ENCODE measurements around the gene G0S2. TPM values are rescaled to one million over a fixed set of nuclear protein-coding genes. Genes with fewer than 3 reads are reported as not detected.
A peak's percentile ranks its signal among the peaks of the same experiment; 100 is the strongest.

The G0S2 gene
- total RNA-seq, 4 donors from 2014 or later, result 60.8 to 1,224 (median 333) TPM

GRCh38 chr1:209670441-209671082 lies 4.7 kb upstream of the G0S2 start:
- 85 to 86% methylated on average over 1 of the region's 1 CpG for WGBS, 2 donors
- Histone ChIP-seq H3K27me3 (peaks cover 0 to 2% of the 10 kb centered on the region in 2 donors), H3K36me3 (no peaks in the 10 kb centered on the region), H3K27ac (no peak overlapping the region), H3K4me1 (peaks cover 0 to 24% (median 7%) of the 10 kb centered on the region in 4 donors), H3K4me3 (no peak overlapping the region), H3K9me3 (peaks cover 0 to 3% (median 0%) of the 10 kb centered on the region in 4 donors)
- TF ChIP-seq EP300 (IDR thresholded peaks at IDR 0.05), result no peak
- no peak for TF ChIP-seq POLR2A (IDR thresholded peaks at IDR 0.05)
- DNase-seq (ENCODE audit: low spot score in 2 of 2), result no peak

DNA sequence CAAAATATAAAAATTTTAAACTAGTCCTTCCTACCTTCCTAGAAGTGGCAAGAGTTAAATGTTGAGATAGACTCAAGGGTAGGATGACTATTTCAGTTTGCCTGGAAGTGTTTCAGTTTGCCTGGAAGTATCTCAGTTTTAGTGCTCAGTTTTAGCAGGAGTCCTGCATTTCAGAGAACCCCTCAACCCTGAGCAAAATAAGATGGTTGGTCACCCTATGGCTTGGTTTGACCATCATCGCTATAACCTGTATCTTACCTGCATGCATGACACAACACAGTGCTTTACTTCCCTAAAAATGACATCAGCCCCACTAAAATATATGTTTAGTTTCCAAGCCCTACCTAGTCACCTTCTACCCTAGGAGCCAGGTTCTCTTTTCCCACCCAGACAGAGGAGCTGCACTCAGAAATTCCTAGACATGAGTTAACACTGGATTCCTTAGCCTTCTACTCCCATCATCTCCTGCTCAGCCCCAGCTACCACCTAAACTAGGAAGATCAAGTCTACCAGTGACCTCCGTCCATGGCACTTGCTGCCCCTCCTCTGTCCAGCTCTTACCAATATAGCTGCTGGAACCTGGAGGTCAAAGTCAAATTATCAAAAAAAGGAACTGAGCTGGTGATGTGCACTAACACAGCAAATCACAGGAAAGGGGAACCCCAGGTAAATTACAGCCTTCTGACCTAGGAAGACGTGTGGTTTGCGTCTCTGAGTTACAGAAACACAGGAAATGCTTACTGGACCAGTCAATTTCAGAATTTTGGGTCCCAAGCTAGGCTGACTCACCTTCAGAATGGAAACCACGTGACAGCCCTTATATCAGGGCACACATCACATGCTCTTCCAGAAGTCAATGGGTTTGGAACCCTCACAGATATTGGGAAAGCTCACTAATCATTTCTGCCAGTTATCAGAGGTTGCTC lies 2.2 kb upstream of the G0S2 start:
- Histone ChIP-seq H3K4me1 (peaks cover 0 to 33% (median 7%) of the 10 kb centered on the region in 4 donors), H3K27me3 (peaks cover 0 to 12% of the 10 kb centered on the region in 2 donors), H3K36me3 (no peaks in the 10 kb centered on the region), H3K9me3 (peaks cover 0 to 3% (median 0%) of the 10 kb centered on the region in 4 donors), H3K4me3 (no peak overlapping the region), H3K27ac (peak overlapping the region in 1 of 4 donors; percentile 53)
- WGBS, 2 donors, result 66 to 76% methylated on average over 5 of the region's 5 CpGs
- DNase-seq (ENCODE audit: low spot score in 2 of 2), result no peak
- peak in 1 of 2 donors; percentile 24 for TF ChIP-seq EP300 (IDR thresholded peaks at IDR 0.05)
- no peak for TF ChIP-seq CTCF (IDR thresholded peaks at IDR 0.05)
- TF ChIP-seq POLR2A (IDR thresholded peaks at IDR 0.05), result no peak

GRCh38 chr1:209673631-209674417 lies 1.4 kb upstream of the G0S2 start:
- H3K27ac ChIP-seq, result peak overlapping the region in 1 of 4 donors; percentile 53
- peaks cover 0 to 12% of the 10 kb centered on the region in 2 donors for H3K27me3 ChIP-seq
- no peak overlapping the region for H3K4me3 ChIP-seq
- 40 to 46% methylated on average over 7 of the region's 7 CpGs for WGBS, 2 donors
- H3K36me3 ChIP-seq, result no peaks in the 10 kb centered on the region
- H3K9me3 ChIP-seq, result peaks cover 0 to 3% (median 0%) of the 10 kb centered on the region in 4 donors
- peaks cover 0 to 33% (median 7%) of the 10 kb centered on the region in 4 donors for H3K4me1 ChIP-seq
- TF ChIP-seq EP300 (IDR thresholded peaks at IDR 0.05), result peak in 1 of 2 donors; percentile 41
- no peak for TF ChIP-seq CTCF (IDR thresholded peaks at IDR 0.05)
- TF ChIP-seq POLR2A (IDR thresholded peaks at IDR 0.05), result no peak
- peak in 1 of 2 donors; percentile 30 for DNase-seq (ENCODE audit: low spot score in 2 of 2)

DNA sequence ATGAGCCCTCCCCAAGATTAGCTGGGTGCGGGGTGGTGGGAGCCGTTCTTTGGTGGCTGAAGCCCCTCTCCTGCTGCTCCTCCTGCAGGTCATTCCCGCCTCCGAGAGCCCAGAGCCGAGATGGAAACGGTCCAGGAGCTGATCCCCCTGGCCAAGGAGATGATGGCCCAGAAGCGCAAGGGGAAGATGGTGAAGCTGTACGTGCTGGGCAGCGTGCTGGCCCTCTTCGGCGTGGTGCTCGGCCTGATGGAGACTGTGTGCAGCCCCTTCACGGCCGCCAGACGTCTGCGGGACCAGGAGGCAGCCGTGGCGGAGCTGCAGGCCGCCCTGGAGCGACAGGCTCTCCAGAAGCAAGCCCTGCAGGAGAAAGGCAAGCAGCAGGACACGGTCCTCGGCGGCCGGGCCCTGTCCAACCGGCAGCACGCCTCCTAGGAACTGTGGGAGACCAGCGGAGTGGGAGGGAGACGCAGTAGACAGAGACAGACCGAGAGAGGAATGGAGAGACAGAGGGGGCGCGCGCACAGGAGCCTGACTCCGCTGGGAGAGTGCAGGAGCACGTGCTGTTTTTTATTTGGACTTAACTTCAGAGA lies 448 bp downstream of the G0S2 start:
- TF ChIP-seq CTCF (IDR thresholded peaks at IDR 0.05) (no peak), EP300 (IDR thresholded peaks at IDR 0.05) (no peak), POLR2A (IDR thresholded peaks at IDR 0.05) (no peak)
- Histone ChIP-seq H3K4me3 (peak overlapping the region; percentile 24 to 53 (median 34)), H3K27ac (peak overlapping the region in 1 of 4 donors; percentile 32), H3K4me1 (peaks cover 0 to 33% (median 7%) of the 10 kb centered on the region in 4 donors), H3K9me3 (peaks cover 0 to 3% (median 0%) of the 10 kb centered on the region in 4 donors), H3K36me3 (no peaks in the 10 kb centered on the region), H3K27me3 (peaks cover 0 to 12% of the 10 kb centered on the region in 2 donors)
- peak in 1 of 2 donors; percentile 10 for DNase-seq (ENCODE audit: low spot score in 2 of 2)
- WGBS, 2 donors, result 3 to 6% methylated on average over 20 to 33 of the region's 34 CpGs
